ENCODE measurements around the gene ZNF276.
A peak's percentile ranks its signal among the peaks of the same experiment; 100 is the strongest.
"Not testable (repeated sequence)": the region's sequence is repeated elsewhere in the genome, so short reads cannot be mapped to it uniquely, and the experiment has no call there.

The ZNF276 gene

DNA sequence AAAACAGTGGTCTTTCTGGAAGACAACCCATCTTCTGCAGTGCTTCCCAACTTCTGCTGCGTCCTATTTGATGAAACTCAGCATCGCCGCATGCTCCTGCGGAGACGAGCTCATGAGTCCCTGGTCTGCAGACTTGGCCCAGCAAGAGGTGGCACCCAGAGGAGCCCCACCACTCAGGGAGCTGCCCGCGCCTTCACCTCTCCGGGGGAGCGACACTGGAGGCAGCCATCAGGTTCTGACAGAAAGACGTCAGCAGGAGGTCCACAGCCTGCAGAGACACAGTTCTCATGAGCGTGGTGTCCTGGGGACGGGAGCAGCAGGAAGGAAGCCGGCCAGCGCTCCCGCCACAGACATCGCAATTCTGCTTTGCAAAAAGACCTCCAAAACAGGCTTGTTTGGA is 49.0 kb downstream of the ZNF276 start:
- peaks cover 92% of the 10 kb centered on the region for H3K36me3 Mint-ChIP-seq
- no peak for ATAC-seq

DNA sequence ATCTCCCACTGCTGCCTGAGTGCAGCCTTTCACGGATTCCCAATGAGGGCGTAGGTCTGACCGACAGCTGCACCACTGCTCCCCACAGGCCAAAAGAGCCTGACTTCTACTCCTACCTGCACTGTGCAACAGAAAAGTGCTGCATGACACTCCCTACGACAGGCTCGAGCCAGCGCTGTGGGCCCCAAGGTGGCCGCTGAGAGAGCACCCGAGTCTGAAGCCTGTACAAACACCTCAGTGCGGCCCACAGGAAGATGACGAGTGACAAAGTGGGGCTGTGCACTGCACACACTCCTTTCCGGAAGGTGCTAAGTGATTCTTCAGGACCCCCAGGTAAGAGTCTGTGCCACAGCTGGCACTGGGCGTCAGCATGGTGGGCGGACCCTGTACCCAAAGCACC is 53.9 kb downstream of the ZNF276 start:
- ATAC-seq, result no peak
- H3K4me3 Mint-ChIP-seq, result no peak overlapping the region

More for the DNA sequence above, 49.0 kb downstream of the ZNF276 start:
- Mint-ChIP-seq H3K4me3 (no peak overlapping the region), H3K9me3 (no peaks in the 10 kb centered on the region), H3K4me1 (peaks cover 6% of the 10 kb centered on the region), H3K27ac (no peak overlapping the region)
- DNase-seq (ENCODE audit: low spot score in 2 of 2), result no peak

DNA sequence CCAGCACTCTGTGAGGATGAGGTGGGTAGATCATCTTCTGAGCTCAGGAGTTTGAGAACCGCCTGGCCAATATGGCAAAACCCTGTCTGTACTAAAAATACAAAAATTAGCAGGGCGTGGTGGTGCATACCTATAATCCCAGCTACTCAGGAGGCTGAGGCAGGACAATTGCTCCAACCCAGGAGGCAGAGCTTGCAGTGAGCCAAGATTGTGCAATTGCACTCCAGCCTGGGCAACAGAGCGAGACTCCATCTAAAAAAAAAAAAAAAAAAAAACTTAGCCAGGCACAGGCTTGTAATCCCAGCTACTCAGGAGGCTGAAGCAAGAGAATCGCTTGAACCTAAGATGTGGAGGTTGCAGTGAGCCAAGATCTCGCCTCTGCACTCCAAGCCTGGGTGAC is 56.9 kb downstream of the ZNF276 start:
- not testable (repeated sequence) for H3K4me3 Mint-ChIP-seq; ATAC-seq; DNase-seq (ENCODE audit: low spot score in 2 of 2); H3K4me1 Mint-ChIP-seq; H3K27ac Mint-ChIP-seq; H3K9me3 Mint-ChIP-seq
- peaks cover 100% of the 10 kb centered on the region for H3K36me3 Mint-ChIP-seq

More for the DNA sequence above, 53.9 kb downstream of the ZNF276 start:
- H3K27ac Mint-ChIP-seq, result no peak overlapping the region
- peaks cover 100% of the 10 kb centered on the region for H3K36me3 Mint-ChIP-seq
- H3K9me3 Mint-ChIP-seq, result no peaks in the 10 kb centered on the region
- no peaks in the 10 kb centered on the region for H3K4me1 Mint-ChIP-seq
- no peak for DNase-seq (ENCODE audit: low spot score in 2 of 2)

DNA sequence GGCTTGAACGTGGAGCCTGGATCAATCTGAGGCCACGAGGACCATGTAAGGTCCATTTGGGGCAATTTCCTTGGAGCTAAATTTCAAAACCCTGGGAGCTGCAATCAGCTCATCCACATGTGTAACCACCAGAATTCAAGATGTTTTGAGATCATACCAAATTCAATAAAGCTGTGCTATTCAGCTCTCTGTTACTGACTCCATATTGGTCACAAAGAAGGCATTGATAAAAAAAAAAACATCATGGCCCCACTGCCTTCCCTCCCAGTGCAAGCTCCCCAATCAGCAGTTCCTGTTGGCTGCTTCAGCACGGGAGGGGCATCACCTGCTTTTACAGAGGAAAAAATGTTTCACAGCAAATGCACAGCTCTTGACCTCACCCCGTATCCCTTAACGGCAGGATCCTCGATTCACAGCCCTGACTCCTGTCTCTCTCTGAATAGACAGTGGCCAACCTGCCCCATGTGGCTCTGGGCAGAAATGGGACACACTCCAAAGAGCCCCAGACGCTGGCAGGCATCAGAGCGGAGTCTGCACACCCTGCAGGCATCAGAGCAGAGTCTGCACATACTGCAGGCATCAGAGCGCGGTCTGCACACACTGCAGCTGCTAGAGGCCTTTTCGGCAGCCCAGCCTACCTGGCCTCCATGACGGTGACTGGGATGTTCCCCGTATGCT is 58.0 kb downstream of the ZNF276 start:
- Mint-ChIP-seq H3K4me1 (peaks cover 10% of the 10 kb centered on the region), H3K36me3 (peaks cover 99% of the 10 kb centered on the region), H3K27ac (no peak overlapping the region), H3K9me3 (no peaks in the 10 kb centered on the region), H3K4me3 (no peak overlapping the region)
- DNase-seq (ENCODE audit: low spot score in 2 of 2) (no peak), ATAC-seq (no peak)

DNA sequence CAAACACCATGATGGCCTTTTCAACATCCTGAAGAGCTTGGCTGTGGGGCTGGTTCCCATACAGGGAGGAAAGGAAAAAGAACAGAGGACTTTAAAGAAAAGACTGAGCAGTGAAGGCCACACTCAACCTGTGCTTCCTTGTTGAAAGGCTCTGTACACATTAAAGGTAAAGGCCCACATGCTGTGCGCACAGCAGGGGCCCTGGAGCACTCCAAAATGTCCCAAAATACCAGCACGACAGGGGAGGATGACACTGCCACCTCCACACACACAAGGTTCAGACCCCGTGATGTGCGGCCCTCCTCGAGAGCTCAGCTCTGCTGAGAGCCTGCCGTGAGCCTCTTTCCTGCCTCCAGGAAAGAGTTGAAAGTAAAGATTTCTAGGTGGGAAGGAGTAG is 58.6 kb downstream of the ZNF276 start:
- H3K27ac Mint-ChIP-seq, result no peak overlapping the region
- H3K36me3 Mint-ChIP-seq, result peaks cover 99% of the 10 kb centered on the region
- H3K4me1 Mint-ChIP-seq, result peaks cover 15% of the 10 kb centered on the region

DNA sequence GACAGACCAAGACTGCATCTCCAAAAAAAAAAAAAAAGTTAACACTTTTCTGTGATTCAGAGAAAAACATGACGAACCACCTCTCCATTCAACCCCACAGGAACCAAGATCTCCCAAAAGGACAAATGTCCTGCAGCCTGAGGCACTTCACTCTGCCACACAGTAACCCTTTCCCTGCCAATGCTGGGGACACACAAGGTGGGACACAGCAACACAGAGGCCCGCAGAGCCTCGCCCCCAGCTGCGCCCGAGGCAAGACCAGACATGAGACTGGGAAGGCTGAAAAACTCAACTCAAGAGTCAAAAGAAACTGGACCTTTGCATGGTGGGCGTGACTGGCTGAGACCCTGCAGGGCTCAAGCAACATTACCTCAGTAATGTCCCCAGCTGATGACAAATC is 61.2 kb downstream of the ZNF276 start:
- no peak overlapping the region for H3K4me3 Mint-ChIP-seq
- no peaks in the 10 kb centered on the region for H3K9me3 Mint-ChIP-seq
- H3K27ac Mint-ChIP-seq, result peak overlapping the region; percentile 39
- DNase-seq (ENCODE audit: low spot score in 2 of 2) (no peak), ATAC-seq (no peak)
- H3K36me3 Mint-ChIP-seq, result peaks cover 99% of the 10 kb centered on the region
- H3K4me1 Mint-ChIP-seq, result peaks cover 37% of the 10 kb centered on the region

More for the DNA sequence above, 58.6 kb downstream of the ZNF276 start:
- ATAC-seq (no peak), DNase-seq (ENCODE audit: low spot score in 2 of 2) (no peak)
- Mint-ChIP-seq H3K9me3 (no peaks in the 10 kb centered on the region), H3K4me3 (no peak overlapping the region)

DNA sequence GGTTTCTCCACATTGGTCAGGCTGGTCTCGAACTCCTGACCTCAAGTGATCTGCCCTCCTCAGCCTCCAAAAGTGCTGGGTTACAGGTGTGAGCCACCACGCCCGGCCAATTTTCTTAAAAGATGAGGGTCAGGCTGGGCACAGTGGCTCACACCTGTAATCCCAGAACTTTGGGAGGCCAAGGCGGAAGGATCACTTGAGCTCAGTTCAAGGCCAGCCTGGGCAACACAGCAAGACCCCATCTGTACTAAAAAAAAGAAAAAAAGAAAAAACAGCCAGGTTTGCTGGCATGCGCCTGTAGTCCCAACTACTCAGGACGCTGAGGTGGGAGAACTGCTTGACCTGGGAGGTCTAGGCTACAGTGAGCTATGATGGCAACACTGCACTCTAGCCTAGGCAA is 62.6 kb downstream of the ZNF276 start:
- not testable (repeated sequence) for DNase-seq (ENCODE audit: low spot score in 2 of 2); H3K4me3 Mint-ChIP-seq; H3K9me3 Mint-ChIP-seq; ATAC-seq
- Mint-ChIP-seq H3K36me3 (peaks cover 99% of the 10 kb centered on the region), H3K4me1 (peaks cover 37% of the 10 kb centered on the region), H3K27ac (peak overlapping the region; percentile 82)

DNA sequence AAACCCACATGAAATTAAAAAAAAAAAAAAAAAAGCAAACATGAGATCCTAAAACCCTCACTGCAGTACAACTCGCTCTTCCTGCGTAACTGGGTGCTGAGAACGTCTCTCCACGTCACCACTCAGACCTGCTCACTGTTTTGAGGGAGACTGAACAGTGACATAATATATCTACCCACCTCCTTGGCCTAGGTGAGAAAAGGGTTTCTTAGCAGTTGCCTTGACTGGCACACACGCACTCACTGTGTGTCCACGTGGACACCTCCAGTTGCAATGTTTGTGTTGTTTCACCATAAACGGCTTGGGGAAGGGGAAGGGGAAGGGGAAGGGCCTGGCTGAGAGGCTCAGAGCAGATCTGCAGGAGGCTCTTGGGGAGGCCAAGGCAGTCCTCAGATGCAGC is 63.1 kb downstream of the ZNF276 start:
- Mint-ChIP-seq H3K4me3 (no peak overlapping the region), H3K4me1 (peaks cover 37% of the 10 kb centered on the region), H3K27ac (peak overlapping the region; percentile 82), H3K36me3 (peaks cover 99% of the 10 kb centered on the region), H3K9me3 (no peaks in the 10 kb centered on the region)
- DNase-seq (ENCODE audit: low spot score in 2 of 2) (no peak), ATAC-seq (peak; percentile 61)

DNA sequence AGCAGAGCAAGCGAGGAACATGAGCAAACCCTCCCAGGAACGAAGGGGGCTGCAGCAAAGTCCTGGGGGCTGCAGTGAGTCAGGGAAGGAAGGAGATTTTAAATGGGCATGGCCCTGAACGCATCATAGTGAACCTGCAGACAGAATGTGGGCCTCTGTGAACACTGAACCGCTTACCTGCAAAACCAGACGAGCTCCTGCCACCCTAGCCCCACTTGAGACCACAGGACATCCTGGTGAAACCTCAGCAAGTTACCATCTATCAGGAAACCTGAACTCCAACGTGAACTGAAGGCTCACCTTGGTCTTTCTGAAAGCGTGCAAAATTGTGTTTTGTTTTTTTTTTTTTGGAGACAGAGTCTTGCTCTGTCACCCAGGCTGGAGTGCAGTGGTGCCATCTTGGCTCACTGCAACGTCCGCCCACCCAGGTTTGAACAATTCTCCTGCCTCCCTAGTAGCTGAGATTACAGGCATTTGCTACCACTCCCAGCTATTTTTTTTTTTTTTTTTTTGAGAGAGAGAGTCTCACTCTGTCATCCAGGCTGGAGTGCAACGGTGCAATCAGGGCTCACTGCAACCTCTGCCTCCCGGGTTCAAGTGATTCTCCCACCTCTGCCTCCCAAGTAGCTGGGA is 64.3 kb downstream of the ZNF276 start:
- H3K4me1 Mint-ChIP-seq, result peaks cover 37% of the 10 kb centered on the region
- ATAC-seq, result peak; percentile 39
- no peak for DNase-seq (ENCODE audit: low spot score in 2 of 2)
- H3K4me3 Mint-ChIP-seq, result no peak overlapping the region
- H3K36me3 Mint-ChIP-seq, result peaks cover 99% of the 10 kb centered on the region
- no peaks in the 10 kb centered on the region for H3K9me3 Mint-ChIP-seq
- peak overlapping the region; percentile 61 for H3K27ac Mint-ChIP-seq

DNA sequence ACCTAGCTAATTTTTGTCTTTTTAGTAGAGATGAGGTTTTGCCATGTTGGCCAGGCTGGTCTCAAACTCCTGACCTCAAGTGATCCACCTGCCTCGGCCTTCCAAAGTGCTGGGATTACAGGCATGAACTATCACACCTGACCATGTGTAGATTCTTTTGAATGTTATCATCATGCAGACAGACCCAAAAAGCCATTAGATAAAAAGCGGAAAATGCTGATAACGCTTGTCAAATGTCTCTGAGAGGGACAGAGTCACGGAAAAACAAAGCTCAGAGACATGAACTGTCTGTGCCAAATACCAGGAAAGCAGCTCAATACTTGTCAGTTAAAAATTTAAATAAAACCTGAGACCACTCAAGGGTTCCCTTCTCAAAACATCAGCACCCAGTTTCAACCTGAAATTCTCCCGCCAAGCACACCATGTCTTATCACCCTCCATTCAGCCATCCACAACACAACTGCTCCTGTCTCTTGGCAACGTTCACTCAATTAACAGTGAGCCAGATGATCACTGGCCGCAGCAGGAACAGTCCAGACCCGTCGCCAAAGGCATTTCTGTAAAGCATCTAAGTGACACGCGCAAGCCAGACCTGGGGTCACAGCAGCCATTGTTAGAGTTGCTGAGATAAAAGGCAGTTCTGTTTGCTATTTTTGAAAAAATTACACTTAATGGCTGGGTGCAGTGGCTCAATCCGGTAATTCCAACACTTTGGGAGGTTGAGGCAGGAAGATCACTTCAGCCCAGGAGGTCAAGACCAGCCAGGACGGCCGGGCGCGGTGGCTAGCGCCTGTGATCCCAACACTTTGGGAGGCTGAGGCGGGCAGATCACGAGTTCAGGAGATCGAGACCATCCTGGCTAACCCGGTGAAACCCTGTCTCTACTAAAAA is 65.4 kb downstream of the ZNF276 start:
- H3K4me1 Mint-ChIP-seq, result peaks cover 38% of the 10 kb centered on the region
- H3K4me3 Mint-ChIP-seq, result no peak overlapping the region
- peak overlapping the region; percentile 34 for H3K27ac Mint-ChIP-seq
- ATAC-seq (no peak), DNase-seq (ENCODE audit: low spot score in 2 of 2) (no peak)
- no peaks in the 10 kb centered on the region for H3K9me3 Mint-ChIP-seq
- H3K36me3 Mint-ChIP-seq, result peaks cover 99% of the 10 kb centered on the region

DNA sequence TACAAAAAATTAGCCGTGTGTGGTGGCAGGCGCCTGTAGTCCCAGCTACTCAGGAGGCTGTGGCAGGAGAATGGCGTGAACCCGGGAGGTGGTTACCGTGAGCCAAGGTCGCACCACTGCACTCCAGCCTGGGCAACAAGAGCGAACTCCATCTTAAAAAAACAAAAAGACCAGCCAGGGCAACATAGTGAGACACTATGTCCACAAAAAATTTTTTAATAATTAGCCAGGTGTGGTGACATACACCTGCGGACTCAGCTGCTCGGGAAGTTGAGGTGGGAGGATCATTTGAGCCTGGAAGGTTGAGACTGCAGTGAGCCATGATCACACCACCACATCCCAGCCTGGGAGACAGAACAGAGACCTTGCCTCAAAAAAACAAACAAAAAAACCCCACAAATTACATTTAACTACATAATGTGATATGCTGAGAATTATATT is 66.0 kb downstream of the ZNF276 start:
- no peak for ATAC-seq
- no peak overlapping the region for H3K4me3 Mint-ChIP-seq
- H3K27ac Mint-ChIP-seq, result no peak overlapping the region
- H3K4me1 Mint-ChIP-seq, result peaks cover 44% of the 10 kb centered on the region
- DNase-seq (ENCODE audit: low spot score in 2 of 2), result no peak
- no peaks in the 10 kb centered on the region for H3K9me3 Mint-ChIP-seq
- H3K36me3 Mint-ChIP-seq, result peaks cover 99% of the 10 kb centered on the region

Data from stimulated activated effector memory CD8-positive, alpha-beta T cell treated with anti-CD3 and anti-CD28 coated beads, Interleukin-12 subunit alpha, Interleukin-12 subunit beta, amount 100 ng/mL, for 72 hours (primary cell).